Measurements from ENCODE around the gene ACAN.

Gene ACAN

GRCh38 chr15:88900309-88900981 lies 97.2 kb downstream of the ACAN start:
- TF ChIP-seq CTCF (IDR thresholded peaks at IDR 0.05; ENCODE audit: insufficient read depth, low read length, poor library complexity, severe bottlenecking), result no peak
- Histone ChIP-seq H3K27me3 (replicated peaks; ENCODE audit: control insufficient read depth, insufficient read depth, low read length) (peaks cover 2% of the 10 kb centered on the region), H3K36me3 (ENCODE audit: control insufficient read depth, insufficient read depth, low read length) (no peaks in the 10 kb centered on the region), H3K4me3 (replicated peaks; ENCODE audit: low read depth, low read length) (no peak overlapping the region)
- no peak for DNase-seq (ENCODE audit: extremely low read depth, insufficient read length)

GRCh38 chr15:88900982-88901418 lies 97.8 kb downstream of the ACAN start:
- Histone ChIP-seq H3K27me3 (replicated peaks; ENCODE audit: control insufficient read depth, insufficient read depth, low read length) (no peaks in the 10 kb centered on the region; the same call in none of the 2 replicates), H3K4me3 (replicated peaks; ENCODE audit: low read depth, low read length) (no peak overlapping the region), H3K36me3 (ENCODE audit: control insufficient read depth, insufficient read depth, low read length) (no peaks in the 10 kb centered on the region)
- TF ChIP-seq CTCF (IDR thresholded peaks at IDR 0.05; ENCODE audit: insufficient read depth, low read length, poor library complexity, severe bottlenecking), result no peak
- no peak for DNase-seq (ENCODE audit: extremely low read depth, insufficient read length)

GRCh38 chr15:88901508-88902220 lies 98.4 kb downstream of the ACAN start:
- Histone ChIP-seq H3K36me3 (ENCODE audit: control insufficient read depth, insufficient read depth, low read length) (no peaks in the 10 kb centered on the region), H3K4me3 (replicated peaks; ENCODE audit: low read depth, low read length) (no peak overlapping the region), H3K27me3 (replicated peaks; ENCODE audit: control insufficient read depth, insufficient read depth, low read length) (no peaks in the 10 kb centered on the region; the same call in none of the 2 replicates)
- TF ChIP-seq CTCF (IDR thresholded peaks at IDR 0.05; ENCODE audit: insufficient read depth, low read length, poor library complexity, severe bottlenecking), result no peak
- no peak for DNase-seq (ENCODE audit: extremely low read depth, insufficient read length)

GRCh38 chr15:88902221-88902835 lies 99.1 kb downstream of the ACAN start:
- Histone ChIP-seq H3K27me3 (replicated peaks; ENCODE audit: control insufficient read depth, insufficient read depth, low read length) (no peaks in the 10 kb centered on the region; the same call in none of the 2 replicates), H3K36me3 (ENCODE audit: control insufficient read depth, insufficient read depth, low read length) (no peaks in the 10 kb centered on the region), H3K4me3 (replicated peaks; ENCODE audit: low read depth, low read length) (no peak overlapping the region)
- DNase-seq (ENCODE audit: extremely low read depth, insufficient read length), result no peak
- TF ChIP-seq CTCF (IDR thresholded peaks at IDR 0.05; ENCODE audit: insufficient read depth, low read length, poor library complexity, severe bottlenecking), result no peak

- no peaks in the 10 kb centered on the region; the same call in none of the 2 replicates for H3K27me3 ChIP-seq (replicated peaks; ENCODE audit: control insufficient read depth, insufficient read depth, low read length)
- no peak overlapping the region for H3K4me3 ChIP-seq (replicated peaks; ENCODE audit: low read depth, low read length)
- DNase-seq (ENCODE audit: extremely low read depth, insufficient read length), result no peak
- no peaks in the 10 kb centered on the region for H3K36me3 ChIP-seq (ENCODE audit: control insufficient read depth, insufficient read depth, low read length)
- no peak for TF ChIP-seq CTCF (IDR thresholded peaks at IDR 0.05; ENCODE audit: insufficient read depth, low read length, poor library complexity, severe bottlenecking)
Observed at GRCh38 chr15:88902846-88903245, 99.6 kb downstream of the ACAN start.

Data from GM06990 (cell line).